ENCODE results near the gene TMEM239. TPM values are rescaled to one million over a fixed set of nuclear protein-coding genes. Genes with fewer than 3 reads are reported as not detected.

The TMEM239 gene
- total and polyA plus RNA-seq, 2 of the 8 experiments (the other 6 are each of a cell fraction or from before 2014, with no cell fraction given) = not detected

GRCh38 chr20:2820896-2821869, 5.0 kb downstream of the TMEM239 start (continued):
- TF ChIP-seq E2F6 (IDR thresholded peaks at IDR 0.05) = peak; percentile 71

Data from H1 (cell line).